NB4 (cell line): Measurements from ENCODE around the gene COL6A6.

ENCODE experiments used
- CTCF ChIP-seq: IDR thresholded peaks from one replicate; pipeline ENCODE4 v1.5.1; 2012; ENCODE audit warnings: low read depth, low read length
- MAX ChIP-seq: IDR thresholded peaks from 2 replicates; pipeline ENCODE4 v1.6.1; 2011; ENCODE audit warnings: low read depth, low read length
- MYC ChIP-seq: IDR thresholded peaks from 2 replicates; pipeline ENCODE4 v1.6.1; 2011; ENCODE audit warnings: low read depth, low read length
- POLR2A ChIP-seq: IDR thresholded peaks from 2 replicates; pipeline ENCODE4 v1.6.1; 2011; ENCODE audit warnings: mild to moderate bottlenecking; ENCODE audit not compliant: insufficient read length; ENCODE audit errors: extremely low read depth

DNA sequence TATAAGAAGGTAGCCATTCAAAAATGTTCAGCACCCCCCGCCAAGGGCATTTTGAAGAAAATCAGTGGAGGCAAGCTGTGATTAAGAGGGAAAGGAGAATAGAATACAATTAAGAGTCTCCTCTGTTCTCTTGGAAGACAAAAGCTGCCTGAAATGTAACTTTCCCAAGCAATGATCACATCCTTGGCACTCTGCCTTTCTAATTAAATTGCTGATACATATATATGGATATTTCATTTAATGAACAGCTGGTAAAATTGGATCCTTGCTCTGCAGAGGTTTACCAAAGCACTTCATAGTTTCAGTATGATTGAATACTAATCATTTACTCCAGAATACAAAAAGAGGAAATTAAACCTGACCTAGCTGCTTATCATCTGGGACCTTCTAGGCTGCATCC is 10.4 kb downstream of the COL6A6 start:
- TF ChIP-seq CTCF (no peak), POLR2A (no peak), MAX (no peak), MYC (no peak)
